Sigmoid colon (tissue), 7 donors: Measurements from ENCODE around the gene PRR23C. TPM values are rescaled to one million over a fixed set of nuclear protein-coding genes. Genes with fewer than 3 reads are reported as not detected.

Experiments used
- DNase-seq: peaks from one replicate; pipeline ENCODE4 v3.0.0-alpha.2; 2019
- H3K27ac ChIP-seq, 4 donors: fragments of 200-600 bp; sonication (generic); one replicate each; pipeline ENCODE4 v1.5.1; 2016 to 2019; ENCODE audit warnings: mild to moderate bottlenecking in 1 of 4
- H3K27me3 ChIP-seq, 3 donors: fragments of 200-600 bp; sonication (generic); one replicate each; pipeline ENCODE4 v1.5.1; 2019; ENCODE audit warnings: mild to moderate bottlenecking in 1 of 3
- H3K36me3 ChIP-seq, 4 donors: fragments of 200-600 bp; sonication (generic); one replicate each; pipeline ENCODE4 v1.5.1; 2016 to 2019
- H3K4me1 ChIP-seq, 4 donors: fragments of 200-600 bp; sonication (generic); one replicate each; pipeline ENCODE4 v1.5.1; 2017 to 2019
- H3K4me3 ChIP-seq, 4 donors: fragments of 200-600 bp; sonication (generic); one replicate each; pipeline ENCODE4 v1.5.1; 2017 to 2019; ENCODE audit warnings: mild to moderate bottlenecking in 2 of 4, moderate library complexity in 1 of 4
- H3K9me3 ChIP-seq, 4 donors: fragments of 200-600 bp in 3 of 4; sonication (generic) in 3 of 4; one replicate each; pipeline versions ENCODE4 v1.5.1 to v1.6.1; 2013 to 2019
- CTCF ChIP-seq, 4 experiments: fragments of 450-650 bp in 3 of 4; fragments of 200-600 bp in 1 of 4; IDR thresholded peaks; one replicate each; pipeline ENCODE4 v1.5.1; 2016 to 2019; ENCODE audit warnings: antibody characterized with exemption in 4 of 4, mild to moderate bottlenecking in 3 of 4, moderate library complexity in 2 of 4
- EP300 ChIP-seq, 4 donors: sonication (generic); formaldehyde crosslinking; IDR thresholded peaks; one replicate each; pipeline ENCODE4 v1.6.1; 2017; ENCODE audit warnings: antibody characterized with exemption in 4 of 4
- POLR2A ChIP-seq, 2 donors: fragments of 450-650 bp; IDR thresholded peaks; one replicate each; pipeline ENCODE4 v1.6.1; 2016; ENCODE audit warnings: antibody characterized with exemption in 2 of 2, mild to moderate bottlenecking in 2 of 2, moderate library complexity in 2 of 2
- POLR2AphosphoS5 ChIP-seq, 4 donors: sonication (generic); formaldehyde crosslinking; IDR thresholded peaks; one replicate each; pipeline ENCODE4 v1.6.1; 2017; ENCODE audit warnings: antibody characterized with exemption in 4 of 4
- WGBS, 2 donors: extraction: QIAGEN DNeasy Blood & Tissue Kit; methylation state at CpG; one replicate each; pipeline ENCODE4 v1.1.7; 2013; 5-methylcytosine and 5-hydroxymethylcytosine counted together
- intact Hi-C: fragments of 100-400 bp; cut with DNase I; formaldehyde crosslinking; loops from one replicate; pipeline ENCODE4 v1.15.1; 2023
- polyA plus RNA-seq, 3 donors: library from polyadenylated mRNA; stranded (reverse); fragments of 200-250 nt; gene quantifications; one replicate each; pipeline ENCODE4 v1.2.3, GENCODE V29; 2013
- total RNA-seq, 4 donors: library from RNA; depleted of rRNA; stranded (reverse); fragments of >200 nt; gene quantifications; one replicate each; pipeline ENCODE4 v1.1.0, GENCODE V29; 2016
- donor health status: healthy with polysubstance abuse.
- donor health status: Bipolar disorder and iron deficiency.
- donor health status: healthy.

Gene PRR23C
- total and polyA plus RNA-seq, 7 donors, result not detected

- Histone ChIP-seq H3K4me3 (no peak overlapping the region), H3K4me1 (no peaks in the 10 kb centered on the region), H3K9me3 (peaks cover 0 to 10% (median 1%) of the 10 kb centered on the region in 4 donors), H3K27ac (no peak overlapping the region), H3K36me3 (no peaks in the 10 kb centered on the region), H3K27me3 (no peaks in the 10 kb centered on the region)
- intact Hi-C loops, result no loop called here
- WGBS, 2 donors, result 78 to 89% methylated on average over 2 of the region's 2 CpGs
- no peak for DNase-seq
- TF ChIP-seq POLR2A (IDR thresholded peaks at IDR 0.05) (no peak), EP300 (IDR thresholded peaks at IDR 0.05) (no peak), POLR2AphosphoS5 (IDR thresholded peaks at IDR 0.05) (no peak), CTCF (IDR thresholded peaks at IDR 0.05) (no peak)
Observed at GRCh38 chr3:139074565-139075115, 29.9 kb upstream of the PRR23C start.

GRCh38 chr3:139062918-139063317 lies 18.2 kb upstream of the PRR23C start:
- no peaks in the 10 kb centered on the region for H3K27me3 ChIP-seq
- H3K36me3 ChIP-seq, result no peaks in the 10 kb centered on the region
- H3K9me3 ChIP-seq, result no peaks in the 10 kb centered on the region
- no peak for DNase-seq
- intact Hi-C loops, result no loop called here
- H3K4me1 ChIP-seq, result no peaks in the 10 kb centered on the region
- no peak for TF ChIP-seq POLR2AphosphoS5 (IDR thresholded peaks at IDR 0.05)
- TF ChIP-seq CTCF (IDR thresholded peaks at IDR 0.05), result no peak
- TF ChIP-seq POLR2A (IDR thresholded peaks at IDR 0.05), result no peak
- no peak for TF ChIP-seq EP300 (IDR thresholded peaks at IDR 0.05)
- 44 to 67% methylated on average over 1 of the region's 1 CpG for WGBS, 2 donors
- H3K27ac ChIP-seq, result no peak overlapping the region
- H3K4me3 ChIP-seq, result no peak overlapping the region

GRCh38 chr3:139052802-139053600 lies 8.3 kb upstream of the PRR23C start:
- Histone ChIP-seq H3K4me3 (no peak overlapping the region), H3K27ac (no peak overlapping the region), H3K9me3 (peaks cover 0 to 3% (median 0%) of the 10 kb centered on the region in 4 donors), H3K4me1 (no peaks in the 10 kb centered on the region), H3K27me3 (no peaks in the 10 kb centered on the region), H3K36me3 (no peaks in the 10 kb centered on the region)
- 77 to 83% methylated on average over 2 of the region's 2 CpGs for WGBS, 2 donors
- no peak for DNase-seq
- intact Hi-C loops, result no loop called here
- no peak for TF ChIP-seq CTCF (IDR thresholded peaks at IDR 0.05)
- no peak for TF ChIP-seq EP300 (IDR thresholded peaks at IDR 0.05)
- no peak for TF ChIP-seq POLR2AphosphoS5 (IDR thresholded peaks at IDR 0.05)
- no peak for TF ChIP-seq POLR2A (IDR thresholded peaks at IDR 0.05)

- H3K36me3 ChIP-seq, result no peaks in the 10 kb centered on the region
- peaks cover 0 to 3% (median 1%) of the 10 kb centered on the region in 4 donors for H3K9me3 ChIP-seq
- DNase-seq, result no peak
- no peaks in the 10 kb centered on the region for H3K27me3 ChIP-seq
- H3K27ac ChIP-seq, result no peak overlapping the region
- intact Hi-C loops, result no loop called here
- TF ChIP-seq EP300 (IDR thresholded peaks at IDR 0.05), result no peak
- TF ChIP-seq CTCF (IDR thresholded peaks at IDR 0.05), result no peak
- no peak for TF ChIP-seq POLR2AphosphoS5 (IDR thresholded peaks at IDR 0.05)
- no peak overlapping the region for H3K4me3 ChIP-seq
- no peaks in the 10 kb centered on the region for H3K4me1 ChIP-seq
- WGBS, 2 donors, result 74 to 91% methylated on average over 50 of the region's 50 CpGs
Observed at GRCh38 chr3:139043554-139044365, 932 bp downstream of the PRR23C start.
